Subcutaneous adipose tissue (tissue), 4 donors: ENCODE measurements around the gene CDK14. TPM values are rescaled to one million over a fixed set of nuclear protein-coding genes. Genes with fewer than 3 reads are reported as not detected.

Experiments used
- CTCF ChIP-seq: fragments of 450-650 bp; IDR thresholded peaks from one replicate; pipeline ENCODE4 v1.5.1; 2016; ENCODE audit warnings: low read depth, mild to moderate bottlenecking, control low read depth, antibody characterized with exemption, moderate library complexity
- total RNA-seq, 4 donors: library from RNA; depleted of rRNA; stranded (reverse); fragments of >200 nt; gene quantifications; one replicate each; pipeline ENCODE4 v1.1.0, GENCODE V29; 2016

Gene CDK14
- total RNA-seq, 4 donors from 2014 or later, result 13.4 to 42.4 (median 24.7) TPM

GRCh38 chr7:90706072-90706716, 110.1 kb downstream of the CDK14 start:
- no peak for TF ChIP-seq CTCF

GRCh38 chr7:90708841-90709317, 112.8 kb downstream of the CDK14 start:
- no peak for TF ChIP-seq CTCF

- no peak for TF ChIP-seq CTCF
Measured at GRCh38 chr7:90709501-90710465, 113.7 kb downstream of the CDK14 start.

GRCh38 chr7:90710466-90710850, 114.3 kb downstream of the CDK14 start:
- TF ChIP-seq CTCF, result no peak

GRCh38 chr7:90713628-90714027, 117.5 kb downstream of the CDK14 start:
- no peak for TF ChIP-seq CTCF

- TF ChIP-seq CTCF, result no peak
Measured at GRCh38 chr7:90715067-90715466, 118.9 kb downstream of the CDK14 start.
